Dedifferentiated amniotic fluid mesenchymal stem cell (primary cell): ENCODE data around the gene KIAA0513.

Source experiments
- DNase-seq: peaks from one replicate; pipeline ENCODE4 v3.0.0-alpha.2; 2016; ENCODE audit errors: extremely low spot score

The KIAA0513 gene

GRCh38 chr16:85072076-85072860 lies 44.7 kb downstream of the KIAA0513 start:
- DNase-seq = no peak

- DNase-seq = no peak
Measured at GRCh38 chr16:85072947-85073346, 45.4 kb downstream of the KIAA0513 start.

DNA sequence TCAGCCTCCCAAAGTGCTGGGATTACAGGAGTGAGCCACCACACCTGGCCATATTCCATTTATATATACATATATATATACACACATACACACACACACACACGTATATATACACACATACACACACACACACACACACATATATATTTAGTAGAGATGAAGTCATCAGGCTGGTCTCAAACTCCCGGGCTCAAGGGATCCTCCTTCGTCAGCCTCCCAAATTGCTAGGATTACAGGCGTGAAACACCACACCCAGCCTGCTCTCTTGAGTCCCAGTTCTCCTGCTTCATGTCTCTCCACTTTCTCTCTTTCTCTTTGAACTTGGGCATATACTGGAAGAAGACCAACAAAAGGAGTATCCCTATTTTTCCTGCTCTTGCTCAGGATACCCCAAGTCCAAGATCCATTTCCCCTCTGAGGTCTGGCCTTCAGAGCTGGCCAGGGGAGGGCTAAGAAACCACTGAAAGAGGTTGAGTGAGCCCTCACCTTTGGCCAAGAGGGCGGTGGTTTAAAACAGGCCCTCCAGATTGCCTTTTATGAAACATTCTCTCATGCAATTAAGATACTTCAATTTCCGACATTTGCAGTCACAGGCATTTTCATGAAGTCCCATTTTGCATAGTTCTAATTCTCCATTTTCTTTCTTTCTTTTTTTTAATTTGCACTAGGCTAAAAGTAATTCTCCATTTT lies 46.8 kb downstream of the KIAA0513 start:
- DNase-seq = no peak

GRCh38 chr16:85075236-85075924 lies 47.8 kb downstream of the KIAA0513 start:
- no peak for DNase-seq

DNA sequence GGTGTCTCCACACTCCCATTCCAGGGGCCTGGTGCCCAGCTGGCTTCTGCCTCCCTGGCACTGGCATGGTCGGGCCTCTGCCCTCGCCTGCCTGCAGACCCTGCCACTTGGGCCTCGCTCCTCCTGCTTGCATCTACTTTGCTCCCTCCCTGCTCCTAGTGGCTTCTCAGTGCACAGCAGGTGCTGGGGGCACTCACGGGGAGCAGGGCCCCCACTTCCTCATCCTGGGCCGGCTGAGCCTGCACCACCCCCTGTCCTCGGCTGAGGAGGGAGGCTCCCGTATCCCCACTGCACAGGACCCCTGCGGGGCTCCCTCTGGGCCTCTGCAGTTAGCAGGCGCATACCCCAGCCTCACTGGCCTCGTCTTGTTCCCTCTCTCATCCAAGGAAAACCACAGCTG lies 49.4 kb downstream of the KIAA0513 start:
- DNase-seq = no peak

GRCh38 chr16:85077576-85078125 lies 50.1 kb downstream of the KIAA0513 start:
- no peak for DNase-seq

DNA sequence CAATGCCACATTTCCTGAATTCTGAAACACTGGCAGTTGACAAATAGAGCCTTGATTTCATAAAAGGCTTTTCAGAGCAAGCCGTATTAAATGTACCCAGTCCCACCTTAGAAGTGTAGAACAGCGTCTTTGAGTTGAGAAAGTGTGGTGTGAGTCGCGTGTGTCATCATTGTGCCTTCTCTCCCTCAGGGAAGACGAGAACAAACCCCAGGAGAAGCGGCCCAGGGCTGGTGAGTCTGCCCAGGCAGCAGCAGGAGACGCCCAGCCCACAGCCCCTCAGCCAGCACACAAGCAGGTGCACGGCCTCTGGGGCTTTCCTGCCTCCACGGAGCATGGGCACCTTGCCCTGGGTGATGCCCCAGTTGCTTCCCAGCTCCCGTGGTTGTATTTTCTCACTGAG lies 50.6 kb downstream of the KIAA0513 start:
- no peak for DNase-seq

GRCh38 chr16:85078952-85079351 lies 51.4 kb downstream of the KIAA0513 start:
- DNase-seq = no peak

- no peak for DNase-seq
Measured at GRCh38 chr16:85079785-85080570, 52.4 kb downstream of the KIAA0513 start.

DNA sequence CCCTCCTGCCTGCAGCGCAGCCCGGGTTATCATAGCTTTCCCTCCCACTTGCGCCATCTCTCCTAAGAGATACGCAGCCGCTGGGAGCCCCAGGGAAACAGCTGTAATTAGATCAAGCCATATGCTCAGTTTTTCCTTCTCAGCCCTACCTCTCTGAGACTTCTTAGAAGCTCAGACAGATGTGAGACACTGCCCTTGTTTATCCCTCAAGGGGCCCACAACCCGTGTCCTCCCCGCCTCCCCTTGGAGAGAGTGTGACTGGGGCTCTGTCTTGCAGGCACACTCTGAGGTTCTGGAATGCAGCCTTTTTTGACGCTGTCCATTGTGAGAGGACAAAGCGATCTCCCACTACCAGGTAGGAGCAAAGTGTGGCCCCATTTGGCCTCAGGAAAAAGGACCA lies 53.4 kb downstream of the KIAA0513 start:
- DNase-seq = no peak

DNA sequence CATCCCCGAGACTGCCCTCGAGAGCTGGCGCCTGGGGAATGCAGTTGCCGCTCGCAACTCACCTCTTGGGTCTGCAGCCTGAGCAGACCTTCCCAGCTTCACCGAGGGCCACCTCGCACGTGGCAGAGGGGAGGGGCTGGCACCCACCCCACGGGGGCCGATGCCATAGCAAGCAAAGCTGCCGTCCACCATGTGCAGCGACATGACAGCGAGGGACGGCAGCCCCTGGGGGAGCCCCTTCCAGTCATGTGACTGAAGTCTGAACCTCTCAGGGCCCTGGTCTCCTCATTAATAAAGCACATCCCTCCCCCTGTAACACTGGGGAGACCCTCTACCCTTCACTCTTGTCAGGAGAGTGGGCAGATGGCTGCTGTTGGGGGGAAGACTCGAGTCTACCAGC lies 54.2 kb downstream of the KIAA0513 start:
- no peak for DNase-seq

GRCh38 chr16:85082173-85083050 lies 54.8 kb downstream of the KIAA0513 start:
- no peak for DNase-seq

- DNase-seq = no peak
Measured at GRCh38 chr16:85083051-85083639, 55.5 kb downstream of the KIAA0513 start.

DNA sequence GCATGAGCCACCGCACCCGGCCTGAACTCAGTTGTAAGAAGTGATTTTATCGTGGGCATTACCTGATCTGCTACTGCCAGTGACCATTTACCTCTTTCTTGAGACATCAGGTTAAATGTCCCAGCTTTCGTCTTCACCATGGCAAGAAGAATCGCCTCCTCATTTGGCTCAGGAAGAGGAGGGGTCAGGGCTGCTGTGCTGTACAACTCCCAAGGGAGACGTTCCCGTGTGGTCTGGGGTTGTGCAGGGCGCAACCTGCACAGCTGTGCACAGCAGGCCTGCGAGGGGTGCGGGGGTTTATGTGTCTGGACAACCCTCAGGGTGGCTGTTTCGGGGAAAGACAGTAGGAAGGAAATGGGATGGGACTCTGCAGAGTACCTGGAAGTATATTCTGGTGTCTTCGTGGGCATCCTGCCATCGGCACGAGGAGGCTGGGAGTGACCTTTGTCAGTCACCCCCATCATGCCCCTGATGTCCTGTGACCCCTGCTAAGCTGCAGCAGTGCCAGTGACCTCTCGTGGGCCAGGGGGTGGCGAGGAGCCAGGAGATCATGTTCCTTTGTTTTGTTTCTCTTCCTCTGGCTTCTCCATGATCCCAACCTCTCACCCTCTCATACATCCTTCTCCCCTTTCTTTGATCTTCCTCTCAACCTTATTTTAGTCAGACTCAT lies 57.4 kb downstream of the KIAA0513 start:
- DNase-seq = no peak

- no peak for DNase-seq
Measured at GRCh38 chr16:85085721-85086120, 58.1 kb downstream of the KIAA0513 start.

DNA sequence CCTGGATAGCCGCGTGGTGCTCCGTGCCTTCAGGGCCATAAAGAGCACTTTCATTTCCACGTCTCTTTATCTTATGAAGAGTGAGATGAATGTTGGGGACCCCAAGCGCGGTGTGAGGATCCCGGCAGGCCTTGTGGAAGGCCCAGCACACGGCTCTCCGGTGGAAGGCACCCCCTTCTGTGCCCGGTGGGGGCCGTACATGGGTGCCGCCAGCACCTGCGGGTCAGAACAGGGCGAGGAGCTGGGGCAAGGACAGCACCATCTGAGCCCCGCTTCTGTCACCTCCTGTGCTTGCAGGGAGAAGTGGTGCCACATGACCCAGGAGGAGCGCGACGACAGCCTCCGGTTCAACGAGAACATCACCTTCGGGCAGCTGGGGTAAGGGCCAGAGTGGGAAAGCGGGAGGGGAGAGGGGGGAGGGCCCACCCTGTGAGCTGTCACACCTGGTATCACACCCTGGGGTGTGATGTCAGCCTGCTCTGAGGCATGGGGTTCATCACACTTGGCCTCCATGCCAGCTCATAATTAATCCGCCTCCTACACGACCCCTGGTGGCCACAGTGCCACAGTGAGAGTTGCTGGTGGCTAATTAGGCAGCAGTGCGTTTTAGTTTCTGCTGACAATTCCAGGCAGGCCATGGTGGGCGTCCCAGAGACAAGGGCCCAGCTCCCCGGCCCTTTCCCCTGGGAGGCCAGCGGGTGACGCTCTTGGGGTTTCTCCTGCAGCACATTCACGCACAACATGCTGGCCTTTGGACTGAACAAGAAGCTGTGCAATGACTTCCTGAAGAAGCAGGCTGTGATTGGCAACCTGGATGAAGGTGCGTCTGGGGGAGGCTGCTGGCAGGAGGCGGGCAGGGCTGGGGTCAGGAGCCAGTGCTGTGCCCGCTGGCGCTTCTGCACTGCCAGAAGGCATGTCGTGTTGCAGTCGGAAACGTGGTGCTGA lies 59.0 kb downstream of the KIAA0513 start:
- peak; percentile 26 for DNase-seq

DNA sequence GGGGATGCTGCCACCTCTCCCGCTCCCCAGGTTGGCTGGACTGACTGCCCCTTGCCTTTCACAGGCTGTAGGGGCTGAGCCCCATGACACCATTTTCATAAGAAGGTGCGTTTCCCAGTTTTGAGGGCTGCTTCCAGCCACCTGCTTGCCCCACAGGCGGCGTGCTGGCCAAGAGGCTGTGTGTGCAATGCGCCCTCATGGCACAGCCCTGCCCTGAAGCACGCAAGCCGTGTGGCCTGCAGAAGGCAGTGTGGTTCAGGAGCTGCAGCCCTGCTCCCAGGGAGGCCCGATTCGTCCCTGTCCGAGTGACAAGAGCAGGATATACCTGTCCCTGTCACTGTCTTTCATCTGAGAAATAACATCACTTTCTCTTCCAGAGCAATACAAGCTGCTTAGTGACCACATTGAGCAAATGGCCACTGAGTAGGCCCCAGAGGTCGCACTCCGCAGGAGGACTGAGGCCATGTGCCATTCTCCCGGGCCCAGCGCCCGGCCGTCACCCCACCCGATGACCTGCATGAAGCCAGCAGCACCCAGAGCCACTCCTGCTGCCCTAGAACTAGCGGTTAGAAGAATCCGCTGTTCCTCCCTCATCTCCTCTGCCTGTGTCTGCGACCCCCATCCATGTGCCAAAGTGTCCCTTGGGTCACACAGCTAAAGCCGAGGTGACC lies 60.4 kb downstream of the KIAA0513 start:
- DNase-seq = no peak
